Stimulated activated CD4-positive, alpha-beta T cell treated with anti-CD3 and anti-CD28 coated beads, Interleukin-4, amount 100 ng/mL, for 24 hours (primary cell): ENCODE results near the gene ANAPC2.
A peak's percentile ranks its signal among the peaks of the same experiment; 100 is the strongest.

ENCODE experiments used
- DNase-seq: peaks from one replicate; pipeline ENCODE4 v3.0.0-alpha.2; 2020

The ANAPC2 gene

GRCh38 chr9:137213160-137214060 lies 25.1 kb upstream of the ANAPC2 start:
- no peak for DNase-seq

- DNase-seq: no peak
Observed at GRCh38 chr9:137212520-137212919, 24.2 kb upstream of the ANAPC2 start.

- no peak for DNase-seq
Observed at GRCh38 chr9:137211532-137211931, 23.2 kb upstream of the ANAPC2 start.

GRCh38 chr9:137206602-137207001 lies 18.2 kb upstream of the ANAPC2 start:
- DNase-seq: no peak

GRCh38 chr9:137205126-137206069 lies 17.0 kb upstream of the ANAPC2 start, which contains the start of the genes NDOR1 and TMEM203:
Gene NDOR1 (plus strand): TSS chr9:137205700. CDS start chr9:137205778, 78 bp downstream.
Gene TMEM203 (minus strand): TSS chr9:137205648. CDS start chr9:137205414, 234 bp downstream.
- DNase-seq: peak; percentile 95

- DNase-seq: no peak
Observed at GRCh38 chr9:137204731-137205125, 16.4 kb upstream of the ANAPC2 start.

- no peak for DNase-seq
Observed at GRCh38 chr9:137202966-137203365, 14.6 kb upstream of the ANAPC2 start.

GRCh38 chr9:137201205-137201868 lies 13.0 kb upstream of the ANAPC2 start:
- no peak for DNase-seq

GRCh38 chr9:137200311-137201204 lies 12.2 kb upstream of the ANAPC2 start, which contains the start of gene TPRN:
Gene TPRN (minus strand): TSS chr9:137200741. CDS start chr9:137200711, 30 bp downstream.
- peak; percentile 99 for DNase-seq

GRCh38 chr9:137199411-137200121 lies 11.2 kb upstream of the ANAPC2 start:
- DNase-seq: no peak

- no peak for DNase-seq
Observed at GRCh38 chr9:137198902-137199283, 10.5 kb upstream of the ANAPC2 start.

GRCh38 chr9:137198051-137198901 lies 9.9 kb upstream of the ANAPC2 start:
- no peak for DNase-seq

GRCh38 chr9:137195525-137196220 lies 7.3 kb upstream of the ANAPC2 start:
- no peak for DNase-seq

GRCh38 chr9:137194909-137195308 lies 6.5 kb upstream of the ANAPC2 start:
- DNase-seq: no peak

- no peak for DNase-seq
Observed at GRCh38 chr9:137194388-137194787, 6.0 kb upstream of the ANAPC2 start.

GRCh38 chr9:137193771-137194170 lies 5.4 kb upstream of the ANAPC2 start:
- DNase-seq: no peak

GRCh38 chr9:137192859-137193258 lies 4.5 kb upstream of the ANAPC2 start:
- no peak for DNase-seq

- no peak for DNase-seq
Observed at GRCh38 chr9:137192448-137192780, 4.1 kb upstream of the ANAPC2 start.

GRCh38 chr9:137191691-137192447 lies 3.5 kb upstream of the ANAPC2 start:
- DNase-seq: no peak
